ENCODE measurements around the gene SCG5. TPM values are rescaled to one million over a fixed set of nuclear protein-coding genes. Genes with fewer than 3 reads are reported as not detected.

SCG5 gene
- total and polyA plus RNA-seq, 8 donors, result 13.6 to 879 (median 72.3) TPM

- 82 to 87% methylated on average over 3 of the region's 3 CpGs for whole genome bisulfite sequencing, 2 donors
- TF ChIP-seq CTCF (IDR thresholded peaks at IDR 0.05), result no peak
- no peaks in the 10 kb centered on the region for H3K4me1 ChIP-seq
- no peak overlapping the region for H3K27ac ChIP-seq
- H3K9me3 ChIP-seq, result no peaks in the 10 kb centered on the region
- no peaks in the 10 kb centered on the region for H3K27me3 ChIP-seq
- intact Hi-C loops (cut with DNase I), result no loop called here
- ATAC-seq, result no peak
- no peak for DNase-seq
- no peak overlapping the region for H3K4me3 ChIP-seq
- H3K36me3 ChIP-seq, result no peaks in the 10 kb centered on the region
- FAIRE-seq, result no peak
Measured at GRCh38 chr15:32636410-32636809, 5.1 kb upstream of the SCG5 start.

- no peak for FAIRE-seq
- no peaks in the 10 kb centered on the region for H3K27me3 ChIP-seq
- H3K4me3 ChIP-seq, result no peak overlapping the region
- 96 to 98% methylated on average over 8 of the region's 8 CpGs for WGBS, 2 donors
- no peak for TF ChIP-seq CTCF (IDR thresholded peaks at IDR 0.05)
- H3K4me1 ChIP-seq, result no peaks in the 10 kb centered on the region
- no peaks in the 10 kb centered on the region for H3K36me3 ChIP-seq
- no peaks in the 10 kb centered on the region for H3K9me3 ChIP-seq
- ATAC-seq, result no peak
- DNase-seq, result no peak
- H3K27ac ChIP-seq, result no peak overlapping the region
- intact Hi-C loops (cut with DNase I), result no loop called here
Measured at GRCh38 chr15:32636908-32637567, 4.5 kb upstream of the SCG5 start.

- H3K9me3 ChIP-seq, result no peaks in the 10 kb centered on the region
- 92 to 98% methylated on average over 1 of the region's 1 CpG for WGBS, 2 donors
- no peak overlapping the region for H3K4me3 ChIP-seq
- H3K36me3 ChIP-seq, result no peaks in the 10 kb centered on the region
- intact Hi-C loops (cut with DNase I), result no loop called here
- TF ChIP-seq CTCF (IDR thresholded peaks at IDR 0.05), result no peak
- H3K27ac ChIP-seq, result no peak overlapping the region
- no peaks in the 10 kb centered on the region for H3K27me3 ChIP-seq
- no peak for DNase-seq
- no peaks in the 10 kb centered on the region for H3K4me1 ChIP-seq
- no peak for ATAC-seq
- FAIRE-seq, result no peak
Measured at GRCh38 chr15:32637704-32638103, 3.8 kb upstream of the SCG5 start.

GRCh38 chr15:32642667-32643435, 1.3 kb downstream of the SCG5 start:
- H3K4me1 ChIP-seq, result peaks cover 4 to 9% (median 7%) of the 10 kb centered on the region in 3 donors
- no peaks in the 10 kb centered on the region for H3K36me3 ChIP-seq
- 58 to 66% methylated on average over 5 of the region's 5 CpGs for WGBS, 2 donors
- TF ChIP-seq CTCF (IDR thresholded peaks at IDR 0.05), result no peak
- DNase-seq (no peak), ATAC-seq (no peak), FAIRE-seq (no peak)
- no peaks in the 10 kb centered on the region for H3K27me3 ChIP-seq
- H3K4me3 ChIP-seq, result no peak overlapping the region
- H3K9me3 ChIP-seq, result no peaks in the 10 kb centered on the region
- intact Hi-C loops (cut with DNase I), result no loop called here
- no peak overlapping the region for H3K27ac ChIP-seq

GRCh38 chr15:32643907-32644445, 2.5 kb downstream of the SCG5 start:
- intact Hi-C loops (cut with DNase I), result no loop called here
- ATAC-seq (no peak), DNase-seq (no peak), FAIRE-seq (no peak)
- H3K27me3 ChIP-seq, result no peaks in the 10 kb centered on the region
- peaks cover 4 to 9% (median 9%) of the 10 kb centered on the region in 3 donors for H3K4me1 ChIP-seq
- no peak overlapping the region for H3K4me3 ChIP-seq
- WGBS, 2 donors, result 97% methylated on average over 1 of the region's 1 CpG
- H3K27ac ChIP-seq, result no peak overlapping the region
- no peaks in the 10 kb centered on the region for H3K9me3 ChIP-seq
- H3K36me3 ChIP-seq, result no peaks in the 10 kb centered on the region
- TF ChIP-seq CTCF (IDR thresholded peaks at IDR 0.05), result no peak

Data from pancreas (tissue), 10 donors.